Activated T-helper 2 cell treated with anti-CD3 and anti-CD28 coated beads, Interferon-gamma antibody, Interleukin-2, Interleukin-4, amounts not matched to agents 10 μg/mL and 5 μg/mL and 100 μg/mL, durations not matched to agents 14 hours and 24 hours and 36 hours (primary cell): Measurements from ENCODE around the gene F2R. TPM values are rescaled to one million over a fixed set of nuclear protein-coding genes. Genes with fewer than 3 reads are reported as not detected.
"Not testable (repeated sequence)": the region's sequence is repeated elsewhere in the genome, so short reads cannot be mapped to it uniquely, and the experiment has no call there.

Experiments used
- DNase-seq: peaks from one replicate; pipeline ENCODE4 v3.0.0; 2021; ENCODE audit warnings: low spot score
- H3K27ac Mint-ChIP-seq: one replicate; pipeline ENCODE4 v1.8.0; 2021; ENCODE audit warnings: mixed read lengths
- H3K27me3 Mint-ChIP-seq: one replicate; pipeline ENCODE4 v1.8.0; 2021; ENCODE audit warnings: low read depth, mixed read lengths
- H3K36me3 Mint-ChIP-seq: one replicate; pipeline ENCODE4 v1.8.0; 2021; ENCODE audit warnings: low read depth, mixed read lengths
- H3K4me1 Mint-ChIP-seq: one replicate; pipeline ENCODE4 v1.8.0; 2021; ENCODE audit warnings: low read depth, mixed read lengths
- H3K4me3 Mint-ChIP-seq: one replicate; pipeline ENCODE4 v1.8.0; 2021; ENCODE audit warnings: low read depth, mild to moderate bottlenecking, moderate library complexity, mixed read lengths
- H3K9me3 Mint-ChIP-seq: one replicate; pipeline ENCODE4 v1.8.0; 2021; ENCODE audit warnings: mixed read lengths
- intact Hi-C: fragments of 100-400 bp; cut with micrococcal nuclease; formaldehyde crosslinking; loops from one replicate; pipeline ENCODE4 v1.15.1; 2023
- total RNA-seq: library from RNA; stranded (reverse); gene quantifications from 2 replicates; pipeline ENCODE4 v1.2.3, GENCODE V29; 2022

F2R gene
- total RNA-seq, 1 donor from 2014 or later: 3.3 TPM

- Mint-ChIP-seq H3K27me3 (no peaks in the 10 kb centered on the region), H3K9me3 (peaks cover 26% of the 10 kb centered on the region), H3K4me3 (no peak overlapping the region), H3K4me1 (peaks cover 9% of the 10 kb centered on the region), H3K27ac (peak overlapping the region; percentile 2), H3K36me3 (peaks cover 26% of the 10 kb centered on the region)
- intact Hi-C loops: no loop called here
- no peak for DNase-seq
These were observed 17.1 kb downstream of the F2R start for GRCh38 chr5:76733049-76733417.

- H3K4me3 Mint-ChIP-seq: no peak overlapping the region
- no peaks in the 10 kb centered on the region for H3K27me3 Mint-ChIP-seq
- intact Hi-C loops: no loop called here
- no peak overlapping the region for H3K27ac Mint-ChIP-seq
- peaks cover under 1% of the 10 kb centered on the region for H3K9me3 Mint-ChIP-seq
- no peak for DNase-seq
- peaks cover 4% of the 10 kb centered on the region for H3K36me3 Mint-ChIP-seq
- H3K4me1 Mint-ChIP-seq: peaks cover 30% of the 10 kb centered on the region
These were observed 20.0 kb downstream of the F2R start for GRCh38 chr5:76735762-76736545.

- Mint-ChIP-seq H3K4me1 (peaks cover 37% of the 10 kb centered on the region), H3K27me3 (no peaks in the 10 kb centered on the region), H3K36me3 (peaks cover 4% of the 10 kb centered on the region), H3K9me3 (no peaks in the 10 kb centered on the region), H3K4me3 (no peak overlapping the region), H3K27ac (peak overlapping the region; percentile 67)
- no peak for DNase-seq
- intact Hi-C loops: no loop called here
These were observed 21.0 kb downstream of the F2R start for GRCh38 chr5:76736679-76737556.

GRCh38 chr5:76737846-76738245 lies 21.9 kb downstream of the F2R start:
- H3K36me3 Mint-ChIP-seq: peaks cover 4% of the 10 kb centered on the region
- H3K27me3 Mint-ChIP-seq: no peaks in the 10 kb centered on the region
- no peaks in the 10 kb centered on the region for H3K9me3 Mint-ChIP-seq
- DNase-seq: no peak
- peaks cover 37% of the 10 kb centered on the region for H3K4me1 Mint-ChIP-seq
- H3K4me3 Mint-ChIP-seq: no peak overlapping the region
- no peak overlapping the region for H3K27ac Mint-ChIP-seq
- intact Hi-C loops: no loop called here

- DNase-seq, H3K27me3 Mint-ChIP-seq: not testable (repeated sequence)
These were observed 25.6 kb downstream of the F2R start for GRCh38 chr5:76741506-76741905.

GRCh38 chr5:76742583-76742982 lies 26.7 kb downstream of the F2R start:
- Mint-ChIP-seq H3K4me1 (peaks cover 29% of the 10 kb centered on the region), H3K36me3 (no peaks in the 10 kb centered on the region), H3K4me3 (no peak overlapping the region), H3K27ac (no peak overlapping the region), H3K27me3 (peaks cover 2% of the 10 kb centered on the region), H3K9me3 (no peaks in the 10 kb centered on the region)
- no peak for DNase-seq
- intact Hi-C loops: no loop called here

More at GRCh38 chr5:76741506-76741905, 25.6 kb downstream of the F2R start:
- H3K4me3 Mint-ChIP-seq, H3K36me3 Mint-ChIP-seq, H3K9me3 Mint-ChIP-seq, intact Hi-C loops: not testable (repeated sequence)
- H3K27ac Mint-ChIP-seq: peak overlapping the region; percentile 13
- H3K4me1 Mint-ChIP-seq: peaks cover 33% of the 10 kb centered on the region

- Mint-ChIP-seq H3K36me3 (no peaks in the 10 kb centered on the region), H3K9me3 (no peaks in the 10 kb centered on the region), H3K27me3 (peaks cover 5% of the 10 kb centered on the region), H3K4me3 (no peak overlapping the region), H3K4me1 (peaks cover 14% of the 10 kb centered on the region), H3K27ac (no peak overlapping the region)
- intact Hi-C loops: no loop called here
- DNase-seq: no peak
These were observed 28.7 kb downstream of the F2R start for GRCh38 chr5:76744632-76745031.

- no peaks in the 10 kb centered on the region for H3K36me3 Mint-ChIP-seq
- peaks cover 9% of the 10 kb centered on the region for H3K27me3 Mint-ChIP-seq
- H3K4me1 Mint-ChIP-seq: peaks cover 10% of the 10 kb centered on the region
- no peaks in the 10 kb centered on the region for H3K9me3 Mint-ChIP-seq
- H3K4me3 Mint-ChIP-seq: no peak overlapping the region
- H3K27ac Mint-ChIP-seq: no peak overlapping the region
- DNase-seq: no peak
- intact Hi-C loops: no loop called here
These were observed 29.7 kb downstream of the F2R start for GRCh38 chr5:76745670-76746069.

- no peak overlapping the region for H3K27ac Mint-ChIP-seq
- H3K4me1 Mint-ChIP-seq: peaks cover 2% of the 10 kb centered on the region
- no peak overlapping the region for H3K4me3 Mint-ChIP-seq
- H3K9me3 Mint-ChIP-seq: no peaks in the 10 kb centered on the region
- intact Hi-C loops: no loop called here
- H3K36me3 Mint-ChIP-seq: no peaks in the 10 kb centered on the region
- H3K27me3 Mint-ChIP-seq: peaks cover 9% of the 10 kb centered on the region
- no peak for DNase-seq
These were observed 30.8 kb downstream of the F2R start for GRCh38 chr5:76746677-76747076.

- Mint-ChIP-seq H3K9me3 (no peaks in the 10 kb centered on the region), H3K4me3 (no peak overlapping the region), H3K27me3 (peaks cover 9% of the 10 kb centered on the region), H3K27ac (no peak overlapping the region), H3K36me3 (no peaks in the 10 kb centered on the region), H3K4me1 (peaks cover 2% of the 10 kb centered on the region)
- intact Hi-C loops: no loop called here
- DNase-seq: no peak
These were observed 31.8 kb downstream of the F2R start for GRCh38 chr5:76747706-76748105.

GRCh38 chr5:76751291-76751690 lies 35.4 kb downstream of the F2R start:
- H3K27me3 Mint-ChIP-seq: peaks cover 7% of the 10 kb centered on the region
- peaks cover 2% of the 10 kb centered on the region for H3K4me1 Mint-ChIP-seq
- H3K9me3 Mint-ChIP-seq: no peaks in the 10 kb centered on the region
- no peaks in the 10 kb centered on the region for H3K36me3 Mint-ChIP-seq
- no peak for DNase-seq
- intact Hi-C loops: no loop called here
- no peak overlapping the region for H3K4me3 Mint-ChIP-seq
- no peak overlapping the region for H3K27ac Mint-ChIP-seq

- intact Hi-C loops: no loop called here
- H3K4me1 Mint-ChIP-seq: no peaks in the 10 kb centered on the region
- no peaks in the 10 kb centered on the region for H3K9me3 Mint-ChIP-seq
These were observed 38.7 kb downstream of the F2R start for GRCh38 chr5:76754668-76755078.

More at GRCh38 chr5:76754668-76755078, 38.7 kb downstream of the F2R start:
- no peak overlapping the region for H3K27ac Mint-ChIP-seq
- DNase-seq: no peak
- H3K36me3 Mint-ChIP-seq: no peaks in the 10 kb centered on the region
- peaks cover 10% of the 10 kb centered on the region for H3K27me3 Mint-ChIP-seq
- H3K4me3 Mint-ChIP-seq: no peak overlapping the region
